ENCODE data around the gene DCDC2C.
A peak's percentile ranks its signal among the peaks of the same experiment; 100 is the strongest.
"Not testable (repeated sequence)": the region's sequence is repeated elsewhere in the genome, so short reads cannot be mapped to it uniquely, and the experiment has no call there.

DCDC2C gene

GRCh38 chr2:3771576-3771975, 68.2 kb downstream of the DCDC2C start:
- DNase-seq (ENCODE audit: low spot score) = no peak

- no peak for DNase-seq (ENCODE audit: low spot score)
Measured at GRCh38 chr2:3774336-3774735, 71.0 kb downstream of the DCDC2C start.

GRCh38 chr2:3776311-3776710, 72.9 kb downstream of the DCDC2C start:
- no peak for DNase-seq (ENCODE audit: low spot score)

GRCh38 chr2:3777966-3778365, 74.6 kb downstream of the DCDC2C start:
- DNase-seq (ENCODE audit: low spot score) = no peak

GRCh38 chr2:3778851-3779495, 75.6 kb downstream of the DCDC2C start:
- DNase-seq (ENCODE audit: low spot score) = no peak

GRCh38 chr2:3779496-3780049, 76.2 kb downstream of the DCDC2C start:
- DNase-seq (ENCODE audit: low spot score) = no peak

- DNase-seq (ENCODE audit: low spot score) = peak; percentile 47
Measured at GRCh38 chr2:3780477-3781402, 77.4 kb downstream of the DCDC2C start.

GRCh38 chr2:3784731-3785130, 81.4 kb downstream of the DCDC2C start:
- DNase-seq (ENCODE audit: low spot score) = no peak

- DNase-seq (ENCODE audit: low spot score) = no peak
Measured at GRCh38 chr2:3785220-3785889, 82.0 kb downstream of the DCDC2C start.

GRCh38 chr2:3785890-3786273, 82.5 kb downstream of the DCDC2C start:
- no peak for DNase-seq (ENCODE audit: low spot score)

- no peak for DNase-seq (ENCODE audit: low spot score)
Measured at GRCh38 chr2:3787768-3788167, 84.4 kb downstream of the DCDC2C start.

GRCh38 chr2:3789256-3789655, 85.9 kb downstream of the DCDC2C start:
- no peak for DNase-seq (ENCODE audit: low spot score)

- no peak for DNase-seq (ENCODE audit: low spot score)
Measured at GRCh38 chr2:3793249-3793648, 89.9 kb downstream of the DCDC2C start.

GRCh38 chr2:3801506-3801905, 98.1 kb downstream of the DCDC2C start:
- DNase-seq (ENCODE audit: low spot score) = no peak

GRCh38 chr2:3805201-3805939, 102.0 kb downstream of the DCDC2C start:
- no peak for DNase-seq (ENCODE audit: low spot score)

GRCh38 chr2:3806168-3806567, 102.8 kb downstream of the DCDC2C start:
- DNase-seq (ENCODE audit: low spot score) = no peak

- DNase-seq (ENCODE audit: low spot score) = no peak
Measured at GRCh38 chr2:3806730-3807129, 103.4 kb downstream of the DCDC2C start.

GRCh38 chr2:3807853-3808252, 104.5 kb downstream of the DCDC2C start:
- DNase-seq (ENCODE audit: low spot score) = no peak

GRCh38 chr2:3814706-3815245, 111.4 kb downstream of the DCDC2C start:
- no peak for DNase-seq (ENCODE audit: low spot score)

- not testable (repeated sequence) for DNase-seq (ENCODE audit: low spot score)
Measured at GRCh38 chr2:3817144-3817543, 113.8 kb downstream of the DCDC2C start.

GRCh38 chr2:3823748-3824147, 120.4 kb downstream of the DCDC2C start:
- DNase-seq (ENCODE audit: low spot score) = no peak
